Measurements from ENCODE around the gene SND1.

SND1 gene

GRCh38 chr7:128073671-128074310 is 421.8 kb downstream of the SND1 start:
- H3K9me3 Mint-ChIP-seq = no peaks in the 10 kb centered on the region
- DNase-seq = no peak
- peaks cover 11% of the 10 kb centered on the region for H3K4me1 Mint-ChIP-seq
- H3K4me3 Mint-ChIP-seq = no peak overlapping the region
- H3K27ac Mint-ChIP-seq = no peak overlapping the region
- CTCF ChIA-PET = interaction anchor here (1.3 kb wide), 1 partner anchor 136 kb away, joined by 3 read pairs; no protein-coding TSS in a partner anchor
- H3K27me3 Mint-ChIP-seq = no peaks in the 10 kb centered on the region
- peaks cover 7% of the 10 kb centered on the region for H3K36me3 Mint-ChIP-seq

GRCh38 chr7:128074336-128074735 is 422.3 kb downstream of the SND1 start:
- no peak overlapping the region for H3K27ac Mint-ChIP-seq
- peaks cover 9% of the 10 kb centered on the region for H3K36me3 Mint-ChIP-seq
- H3K9me3 Mint-ChIP-seq = no peaks in the 10 kb centered on the region
- no peak for DNase-seq
- CTCF ChIA-PET = interaction anchor here (1.3 kb wide), 1 partner anchor 135 kb away, joined by 3 read pairs; no protein-coding TSS in a partner anchor
- no peaks in the 10 kb centered on the region for H3K27me3 Mint-ChIP-seq
- no peak overlapping the region for H3K4me3 Mint-ChIP-seq
- peaks cover 11% of the 10 kb centered on the region for H3K4me1 Mint-ChIP-seq

DNA sequence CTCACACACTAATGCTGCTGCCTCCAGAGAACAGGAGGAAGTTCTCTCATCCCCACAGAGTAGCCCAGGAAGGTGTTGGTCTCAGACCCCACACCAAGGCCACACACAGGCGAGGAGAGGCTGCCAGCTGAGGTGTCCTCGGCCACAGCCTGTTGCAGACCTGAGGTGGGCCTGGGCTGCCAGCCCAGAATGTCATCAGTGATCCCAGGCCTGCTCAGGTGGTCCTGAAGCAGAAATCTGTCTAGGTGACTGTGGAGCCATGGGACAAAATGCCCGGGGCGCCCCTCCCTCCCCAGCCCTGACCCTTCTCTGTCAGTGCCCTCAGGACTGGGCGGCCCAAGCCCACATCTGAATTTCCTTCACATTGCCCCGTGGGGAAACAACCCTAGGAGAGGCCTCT is 422.7 kb downstream of the SND1 start:
- H3K36me3 Mint-ChIP-seq = peaks cover 12% of the 10 kb centered on the region
- H3K9me3 Mint-ChIP-seq = no peaks in the 10 kb centered on the region
- H3K4me1 Mint-ChIP-seq = peaks cover 11% of the 10 kb centered on the region
- H3K27me3 Mint-ChIP-seq = no peaks in the 10 kb centered on the region
- no peak for DNase-seq
- H3K4me3 Mint-ChIP-seq = no peak overlapping the region
- H3K27ac Mint-ChIP-seq = peak overlapping the region; percentile 45
- CTCF ChIA-PET = no interaction called here

DNA sequence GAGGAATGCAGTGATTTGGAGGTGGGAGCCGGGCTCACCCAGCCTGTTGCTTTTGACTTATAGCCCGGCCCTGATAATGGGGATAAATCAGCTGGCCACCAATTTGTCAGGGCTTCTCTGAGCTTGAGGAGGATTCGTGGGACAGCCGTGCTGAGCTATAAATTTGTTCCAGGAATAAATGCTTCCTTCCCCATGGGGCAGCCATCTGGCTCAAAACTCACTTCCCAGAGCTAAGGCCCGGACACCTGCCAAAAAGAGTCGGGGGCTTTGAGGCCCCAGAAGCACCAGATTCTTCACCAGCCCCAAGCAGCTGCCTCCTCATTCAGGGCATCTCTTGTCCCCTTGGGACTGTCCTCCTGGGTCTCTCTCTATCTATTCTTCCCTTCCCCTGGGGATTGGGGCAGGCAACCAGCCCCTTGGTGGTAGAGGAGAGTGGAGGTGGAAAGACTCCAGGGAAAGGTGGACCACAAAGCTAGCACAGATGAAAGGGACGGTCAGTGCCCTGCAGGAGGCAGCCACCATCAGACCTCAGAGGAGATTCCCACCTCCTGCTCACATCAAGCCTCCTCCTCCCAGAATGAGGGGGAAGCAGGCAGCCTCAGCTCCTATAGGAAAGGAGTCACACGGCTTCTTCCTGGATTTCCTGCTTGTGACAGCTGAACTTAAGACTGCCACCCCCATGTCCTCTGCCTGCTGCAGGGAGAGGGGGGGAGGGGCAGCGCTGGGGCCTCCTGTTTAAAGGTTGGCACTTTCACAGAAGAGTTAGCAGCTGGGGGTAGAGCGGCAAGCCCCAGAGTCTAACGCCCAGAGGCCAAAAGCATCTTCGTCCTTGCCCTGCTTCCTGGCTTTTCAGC is 423.5 kb downstream of the SND1 start:
- CTCF ChIA-PET = interaction anchor here (1.0 kb wide), 1 partner anchor 40 kb away, joined by 3 read pairs; no protein-coding TSS in a partner anchor
- Mint-ChIP-seq H3K9me3 (no peaks in the 10 kb centered on the region), H3K4me1 (peaks cover 11% of the 10 kb centered on the region)

DNA sequence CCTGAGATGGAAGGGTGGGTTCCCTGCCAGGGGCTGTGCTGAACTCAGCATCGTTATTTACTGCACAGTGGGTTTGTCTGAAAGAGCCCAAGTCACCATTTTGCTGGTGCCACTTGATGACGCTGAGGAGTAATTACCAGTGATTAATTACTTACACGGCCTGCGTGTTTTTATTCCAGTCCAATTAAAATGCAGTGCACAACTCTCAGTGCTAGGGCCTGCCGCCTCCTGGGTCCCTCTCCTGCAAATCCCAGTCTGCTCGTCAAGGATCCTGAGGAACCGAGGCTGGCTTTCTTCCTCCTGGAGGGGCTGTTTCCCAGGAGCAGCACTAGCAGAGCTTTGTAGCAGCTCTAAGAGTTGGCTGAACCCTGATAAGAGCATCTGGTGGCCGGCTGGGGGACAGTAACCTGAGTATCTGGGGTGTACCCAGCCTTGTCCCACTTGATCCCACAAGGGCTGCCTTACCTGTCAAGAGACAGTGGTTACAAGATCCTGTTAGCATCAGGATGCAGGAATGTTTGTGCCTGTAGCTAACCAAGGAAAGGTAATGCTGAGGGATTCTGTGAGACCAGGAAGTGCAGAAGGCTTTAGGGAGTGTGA is 424.3 kb downstream of the SND1 start:
- H3K4me3 Mint-ChIP-seq = no peak overlapping the region
- peaks cover 11% of the 10 kb centered on the region for H3K36me3 Mint-ChIP-seq
- CTCF ChIA-PET = interaction anchor here (1.0 kb wide), 1 partner anchor 41 kb away, joined by 3 read pairs; no protein-coding TSS in a partner anchor
- no peaks in the 10 kb centered on the region for H3K27me3 Mint-ChIP-seq
- DNase-seq = no peak
- no peak overlapping the region for H3K27ac Mint-ChIP-seq
- H3K4me1 Mint-ChIP-seq = peaks cover 4% of the 10 kb centered on the region
- no peaks in the 10 kb centered on the region for H3K9me3 Mint-ChIP-seq

More for the DNA sequence above, 423.5 kb downstream of the SND1 start:
- Mint-ChIP-seq H3K27me3 (no peaks in the 10 kb centered on the region), H3K4me3 (no peak overlapping the region), H3K27ac (no peak overlapping the region), H3K36me3 (peaks cover 12% of the 10 kb centered on the region)
- no peak for DNase-seq

DNA sequence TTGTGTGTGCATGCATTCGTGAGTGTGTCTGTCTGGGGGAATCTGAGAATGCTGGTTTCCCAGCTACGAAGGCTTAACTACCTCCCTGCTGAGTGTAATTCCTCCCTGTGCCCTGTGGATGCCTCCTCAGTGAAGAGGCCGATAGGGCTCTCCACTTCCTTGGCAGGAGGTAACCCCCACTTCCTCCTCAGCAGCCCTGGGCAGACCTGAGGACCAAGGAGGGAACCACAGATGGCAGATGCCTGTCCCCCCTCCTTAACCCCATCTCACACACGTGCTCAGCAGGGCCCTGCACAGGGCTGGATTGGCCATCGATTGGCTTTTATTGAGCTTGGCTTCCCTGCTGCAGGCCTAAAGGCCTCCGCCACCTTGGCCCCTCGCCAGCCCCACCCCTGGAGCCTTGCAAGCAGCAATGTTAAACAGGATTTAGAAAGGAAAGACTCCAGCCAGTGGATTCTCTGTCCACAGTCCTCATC is 424.8 kb downstream of the SND1 start:
- Mint-ChIP-seq H3K4me1 (no peaks in the 10 kb centered on the region), H3K36me3 (peaks cover 10% of the 10 kb centered on the region), H3K27me3 (no peaks in the 10 kb centered on the region), H3K9me3 (no peaks in the 10 kb centered on the region), H3K27ac (no peak overlapping the region), H3K4me3 (no peak overlapping the region)
- no peak for DNase-seq
- CTCF ChIA-PET = no interaction called here

GRCh38 chr7:128078309-128078708 is 426.3 kb downstream of the SND1 start:
- no peaks in the 10 kb centered on the region for H3K27me3 Mint-ChIP-seq
- DNase-seq = no peak
- H3K4me1 Mint-ChIP-seq = no peaks in the 10 kb centered on the region
- H3K27ac Mint-ChIP-seq = no peak overlapping the region
- no peaks in the 10 kb centered on the region for H3K9me3 Mint-ChIP-seq
- H3K4me3 Mint-ChIP-seq = no peak overlapping the region
- H3K36me3 Mint-ChIP-seq = peaks cover 14% of the 10 kb centered on the region
- CTCF ChIA-PET = no interaction called here

DNA sequence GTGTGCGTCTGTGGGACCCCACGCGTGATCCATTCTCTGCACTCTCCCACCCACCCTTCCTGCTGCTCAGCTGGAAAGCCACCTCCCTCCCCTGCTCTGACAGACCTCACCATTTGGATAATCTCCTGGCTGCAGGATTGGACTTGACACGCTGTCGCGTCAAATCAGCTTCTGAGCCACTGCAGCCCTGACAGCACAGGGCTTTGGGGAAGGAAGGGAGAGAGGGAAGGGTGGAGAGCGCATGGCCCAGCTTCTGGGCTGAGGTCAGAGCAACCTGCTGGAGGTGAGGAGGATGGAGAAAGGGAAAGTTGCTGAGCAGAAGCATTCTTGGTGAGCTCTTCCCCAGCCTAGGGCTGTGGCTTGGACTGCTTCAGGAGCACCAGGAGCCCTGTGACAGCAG is 428.2 kb downstream of the SND1 start:
- CTCF ChIA-PET = no interaction called here

GRCh38 chr7:128081351-128081750 is 429.4 kb downstream of the SND1 start:
- no peak for DNase-seq
- no peak overlapping the region for H3K27ac Mint-ChIP-seq
- H3K4me1 Mint-ChIP-seq = no peaks in the 10 kb centered on the region
- H3K4me3 Mint-ChIP-seq = no peak overlapping the region
- H3K36me3 Mint-ChIP-seq = peaks cover 22% of the 10 kb centered on the region
- H3K27me3 Mint-ChIP-seq = no peaks in the 10 kb centered on the region
- CTCF ChIA-PET = no interaction called here
- H3K9me3 Mint-ChIP-seq = no peaks in the 10 kb centered on the region

More for the DNA sequence above, 428.2 kb downstream of the SND1 start:
- H3K27ac Mint-ChIP-seq = no peak overlapping the region
- DNase-seq = no peak
- peaks cover 13% of the 10 kb centered on the region for H3K36me3 Mint-ChIP-seq
- no peaks in the 10 kb centered on the region for H3K9me3 Mint-ChIP-seq
- no peaks in the 10 kb centered on the region for H3K4me1 Mint-ChIP-seq
- no peaks in the 10 kb centered on the region for H3K27me3 Mint-ChIP-seq
- no peak overlapping the region for H3K4me3 Mint-ChIP-seq

- H3K27ac Mint-ChIP-seq = no peak overlapping the region
- peaks cover 23% of the 10 kb centered on the region for H3K36me3 Mint-ChIP-seq
- no peaks in the 10 kb centered on the region for H3K27me3 Mint-ChIP-seq
- H3K9me3 Mint-ChIP-seq = no peaks in the 10 kb centered on the region
- CTCF ChIA-PET = no interaction called here
- H3K4me3 Mint-ChIP-seq = no peak overlapping the region
- DNase-seq = no peak
- no peaks in the 10 kb centered on the region for H3K4me1 Mint-ChIP-seq
These were observed 429.8 kb downstream of the SND1 start for GRCh38 chr7:128081808-128082207.

DNA sequence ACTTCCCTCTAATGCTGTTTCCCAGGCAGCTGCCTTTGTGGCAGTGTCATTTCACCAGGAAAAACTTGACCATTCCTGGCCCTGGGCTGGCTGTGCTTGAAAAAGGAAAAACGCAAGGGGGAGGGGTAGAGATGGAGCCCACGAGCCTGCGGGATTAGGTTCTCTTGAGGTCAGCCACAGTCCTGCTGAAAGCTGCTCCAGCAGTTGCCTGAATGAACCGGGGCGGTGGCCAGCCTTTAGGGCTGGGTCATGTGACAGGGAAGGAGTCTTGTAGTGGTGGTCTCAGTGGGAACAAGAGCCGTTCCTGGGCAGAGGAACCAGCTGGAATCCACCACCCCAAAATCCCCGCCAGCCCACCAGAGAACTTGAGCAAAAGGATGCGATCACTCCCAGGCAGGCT is 430.4 kb downstream of the SND1 start:
- Mint-ChIP-seq H3K27ac (no peak overlapping the region), H3K4me1 (no peaks in the 10 kb centered on the region), H3K9me3 (no peaks in the 10 kb centered on the region), H3K36me3 (peaks cover 25% of the 10 kb centered on the region), H3K4me3 (no peak overlapping the region), H3K27me3 (no peaks in the 10 kb centered on the region)
- DNase-seq = no peak
- CTCF ChIA-PET = no interaction called here

GRCh38 chr7:128084896-128085608 is 433.1 kb downstream of the SND1 start:
- H3K27ac Mint-ChIP-seq = no peak overlapping the region
- peaks cover 31% of the 10 kb centered on the region for H3K36me3 Mint-ChIP-seq
- DNase-seq = no peak
- H3K9me3 Mint-ChIP-seq = no peaks in the 10 kb centered on the region
- H3K4me1 Mint-ChIP-seq = peaks cover 6% of the 10 kb centered on the region
- H3K4me3 Mint-ChIP-seq = no peak overlapping the region
- CTCF ChIA-PET = interaction anchor here (1.2 kb wide), 1 partner anchor 377 kb away, joined by 3 read pairs; no protein-coding TSS in a partner anchor
- no peaks in the 10 kb centered on the region for H3K27me3 Mint-ChIP-seq

DNA sequence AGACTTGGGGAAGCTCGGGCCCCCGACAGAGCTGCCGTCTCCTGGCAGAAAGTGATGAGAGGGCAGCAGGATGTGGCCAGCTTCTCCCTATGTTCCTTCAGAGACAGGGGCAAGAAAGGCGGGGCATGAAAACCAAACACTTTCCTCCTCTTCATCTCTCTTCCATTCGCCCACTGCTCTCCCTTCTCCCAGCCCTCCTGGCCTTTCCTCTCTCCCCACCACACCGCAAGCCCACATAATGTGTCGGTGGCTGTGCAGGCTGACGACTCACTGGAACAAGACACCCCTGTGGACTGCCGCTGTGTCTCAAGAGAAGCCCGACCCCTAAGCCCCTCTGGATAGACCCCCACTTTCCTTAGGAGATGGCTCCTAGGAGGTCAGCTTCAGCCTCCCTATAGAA is 438.5 kb downstream of the SND1 start:
- peaks cover 50% of the 10 kb centered on the region for H3K36me3 Mint-ChIP-seq
- peaks cover 6% of the 10 kb centered on the region for H3K4me1 Mint-ChIP-seq
- no peaks in the 10 kb centered on the region for H3K27me3 Mint-ChIP-seq
- no peak overlapping the region for H3K4me3 Mint-ChIP-seq
- CTCF ChIA-PET = interaction anchor here (1.4 kb wide), 1 partner anchor 9 kb away, joined by 6 read pairs; no protein-coding TSS in a partner anchor
- H3K27ac Mint-ChIP-seq = no peak overlapping the region
- DNase-seq = no peak
- no peaks in the 10 kb centered on the region for H3K9me3 Mint-ChIP-seq

DNA sequence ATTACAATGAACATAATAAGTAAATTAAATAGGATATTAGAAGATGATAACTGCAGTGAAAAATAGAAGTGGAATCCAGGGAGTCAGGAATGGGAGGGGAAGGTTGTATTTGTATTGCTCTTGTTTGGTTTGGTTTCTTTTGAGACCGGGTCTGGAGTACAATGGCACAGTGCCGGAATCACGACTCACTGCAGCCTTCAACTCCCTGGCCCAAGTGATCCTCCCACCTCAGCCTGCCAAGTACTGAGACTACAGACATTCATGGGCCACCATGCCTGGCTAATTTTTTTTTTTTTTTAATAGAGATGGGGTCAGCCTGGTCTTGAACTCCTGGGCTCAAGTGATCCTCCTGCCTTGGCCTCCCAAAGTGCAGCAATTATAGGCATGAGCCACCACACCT is 439.1 kb downstream of the SND1 start:
- no peak overlapping the region for H3K4me3 Mint-ChIP-seq
- peak overlapping the region; percentile 46 for H3K27ac Mint-ChIP-seq
- peaks cover 49% of the 10 kb centered on the region for H3K36me3 Mint-ChIP-seq
- CTCF ChIA-PET = interaction anchor here (1.4 kb wide), 1 partner anchor 8 kb away, joined by 6 read pairs; no protein-coding TSS in a partner anchor
- H3K9me3 Mint-ChIP-seq = no peaks in the 10 kb centered on the region
- DNase-seq = no peak
- H3K27me3 Mint-ChIP-seq = no peaks in the 10 kb centered on the region
- H3K4me1 Mint-ChIP-seq = peaks cover 6% of the 10 kb centered on the region

Measured in activated naive CD4-positive, alpha-beta T cell treated with anti-CD3 and anti-CD28 coated beads, Interleukin-2, amount 10 ng/mL, durations not matched to agents 7 days and 5 days (primary cell).